ENCODE data around the gene MAP4K4.

DNA sequence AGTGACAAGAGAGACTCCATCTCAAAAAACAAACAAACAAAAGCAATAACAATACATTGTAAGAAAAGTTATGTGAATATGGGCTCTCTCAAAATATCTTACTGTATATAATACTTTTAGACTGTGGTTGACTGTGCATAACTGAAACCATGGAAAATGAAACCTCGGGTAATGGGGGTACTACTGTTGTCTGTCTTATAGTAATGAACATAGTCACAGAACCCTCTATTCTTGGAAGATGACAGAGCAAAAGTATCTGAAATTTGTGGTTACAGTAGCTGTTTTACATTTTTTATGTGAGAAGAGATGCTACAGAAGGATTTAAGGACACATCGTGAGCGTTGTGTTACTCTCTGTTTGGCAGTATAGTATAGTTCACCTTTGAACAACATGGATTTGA, 60.5 kb downstream of the MAP4K4 start:
- no peak for TF ChIP-seq GATA2 (IDR thresholded peaks at IDR 0.05; ENCODE audit: low read depth, low read length)
- TF ChIP-seq GATA3 (IDR thresholded peaks at IDR 0.05; ENCODE audit: low read depth, low read length), result no peak

Data from SH-SY5Y (cell line).